CD4-positive, alpha-beta T cell treated with Interleukin-4 for 4 hours (primary cell): ENCODE results near the gene USP4.
A peak's percentile ranks its signal among the peaks of the same experiment; 100 is the strongest.
"Not testable (repeated sequence)": the region's sequence is repeated elsewhere in the genome, so short reads cannot be mapped to it uniquely, and the experiment has no call there.

Experiments used
- DNase-seq: peaks from one replicate; pipeline ENCODE4 v3.0.0-alpha.2; 2020

USP4 gene

DNA sequence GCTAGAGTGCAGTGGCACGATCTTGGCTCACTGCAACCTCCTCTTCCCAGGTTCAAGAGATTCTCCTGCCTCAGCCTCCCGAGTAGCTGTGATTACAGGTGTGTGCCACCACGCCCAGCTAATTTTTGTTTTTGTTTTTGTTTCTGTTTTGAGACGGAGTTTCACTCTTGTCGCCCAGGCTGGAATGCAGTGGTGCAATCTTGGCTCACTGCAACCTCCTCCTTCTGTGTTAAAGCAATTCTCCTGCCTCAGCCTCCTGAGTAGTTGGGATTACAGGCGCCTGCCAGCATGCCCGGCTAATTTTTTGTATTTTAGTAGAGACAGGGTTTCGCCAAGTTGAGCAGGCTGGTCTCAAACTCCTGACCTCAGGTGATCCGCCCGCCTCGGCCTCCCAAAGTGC lies 99.8 kb downstream of the USP4 start:
- DNase-seq, result not testable (repeated sequence)

DNA sequence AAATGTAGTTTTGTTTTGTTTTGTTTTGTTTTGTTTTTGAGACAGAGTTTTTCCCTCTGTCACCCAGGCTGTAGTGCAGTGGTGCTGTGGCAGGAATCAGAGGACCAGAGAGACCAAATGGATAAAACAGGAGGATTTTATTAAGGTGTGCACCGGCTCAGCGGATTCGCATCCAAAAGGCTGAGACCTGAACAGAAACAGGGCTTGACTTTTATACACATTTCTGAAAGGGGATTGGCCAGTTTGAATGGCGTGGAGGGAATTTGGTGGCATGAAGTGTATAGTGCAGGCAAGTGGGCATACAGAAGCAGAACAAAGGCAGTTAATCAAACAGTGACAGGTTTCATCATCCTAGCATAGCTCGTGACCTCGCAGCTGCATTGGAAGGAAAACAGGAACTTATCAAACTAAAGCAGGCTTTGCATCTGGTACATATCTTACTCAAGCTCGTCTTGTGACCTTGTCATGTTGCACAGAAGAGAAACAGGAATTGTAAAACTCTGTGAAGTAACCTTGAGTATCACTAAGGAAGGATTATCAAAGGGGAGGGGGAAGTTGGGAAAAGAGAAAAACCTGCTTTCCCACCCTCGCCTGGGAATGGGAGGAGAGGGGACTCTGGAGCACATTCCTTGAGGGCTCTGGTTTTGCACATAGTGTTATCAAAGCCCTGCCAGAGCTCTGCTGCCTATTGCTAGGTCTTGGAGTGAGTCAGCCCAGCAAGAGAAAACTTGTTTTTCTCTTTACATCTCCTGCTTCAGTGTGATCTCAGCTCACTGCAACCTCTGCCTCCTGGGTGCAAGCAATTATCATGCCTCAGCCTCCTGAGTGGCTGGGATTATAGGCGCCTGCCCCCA lies 101.4 kb downstream of the USP4 start:
- peak; percentile 16 for DNase-seq

DNA sequence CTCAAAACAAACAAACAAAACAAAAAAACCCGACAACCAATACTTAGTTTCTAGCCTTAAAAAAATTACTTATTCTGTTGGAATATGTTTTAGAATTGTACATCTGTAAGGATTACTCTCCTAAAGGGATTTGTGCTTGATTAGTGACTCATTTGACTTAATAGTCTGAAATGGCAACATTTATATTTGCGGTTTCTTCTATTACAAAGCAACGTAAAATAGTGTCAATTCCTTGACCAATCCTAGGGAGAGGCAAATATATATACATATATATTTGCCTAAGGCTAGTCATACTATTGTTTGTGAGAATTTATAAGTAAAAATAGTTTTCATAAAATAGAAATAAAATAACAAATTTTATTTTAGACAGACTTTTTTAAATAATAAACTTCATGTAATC lies 102.5 kb downstream of the USP4 start:
- DNase-seq, result no peak

DNA sequence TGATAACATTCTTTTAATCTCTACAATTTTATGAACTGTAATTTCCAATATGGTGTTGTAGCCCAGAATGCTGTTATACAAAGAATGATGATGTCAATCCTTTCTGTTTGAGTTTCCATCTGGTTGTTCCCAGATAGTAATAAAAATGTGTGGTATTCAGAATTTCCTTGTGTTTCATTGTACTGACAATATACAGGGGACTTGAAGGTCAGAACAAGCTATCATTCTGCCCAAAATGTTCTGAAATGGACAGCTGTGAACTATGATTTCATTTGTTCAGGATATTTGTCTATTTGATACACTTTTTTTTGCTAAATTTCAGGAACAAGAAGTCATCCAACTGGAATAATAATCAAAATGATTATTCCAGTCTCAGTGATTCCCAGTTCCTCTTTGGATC lies 103.6 kb downstream of the USP4 start:
- DNase-seq, result no peak

DNA sequence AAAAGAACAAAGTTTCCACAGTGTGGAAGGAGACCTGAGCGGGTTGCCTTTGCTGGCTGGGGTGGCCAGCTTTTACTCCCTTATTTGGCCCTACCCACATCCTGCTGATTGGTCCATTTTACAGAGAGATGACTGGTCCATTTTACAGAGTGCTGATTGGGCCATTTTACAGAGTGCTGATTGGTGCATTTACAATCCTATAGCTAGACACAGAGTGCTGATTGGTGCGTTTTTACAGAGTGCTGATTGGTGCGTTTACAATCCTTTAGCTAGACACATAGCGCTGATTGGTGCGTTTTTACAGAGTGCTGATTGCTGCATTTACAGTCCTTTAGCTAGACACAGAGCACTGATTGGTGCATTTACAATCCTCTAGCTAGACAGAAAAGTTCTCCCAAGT lies 111.0 kb downstream of the USP4 start:
- DNase-seq, result not testable (repeated sequence)
